HG03565 (cell line): Measurements from ENCODE around the gene FAM25C.
"Not testable (repeated sequence)": the region's sequence is repeated elsewhere in the genome, so short reads cannot be mapped to it uniquely, and the experiment has no call there.

ENCODE experiments used
- ATAC-seq: cut with Tn5 transposase; IDR thresholded peaks from one replicate; pipeline ENCODE4 v1.9.1; 2021; ENCODE audit warnings: mild to moderate bottlenecking, moderate library complexity; ENCODE audit not compliant: unreplicated experiment

Gene FAM25C

GRCh38 chr10:47959677-47960076, 39.9 kb downstream of the FAM25C start:
- not testable (repeated sequence) for ATAC-seq

GRCh38 chr10:47957158-47957557, 42.4 kb downstream of the FAM25C start:
- ATAC-seq, result not testable (repeated sequence)

DNA sequence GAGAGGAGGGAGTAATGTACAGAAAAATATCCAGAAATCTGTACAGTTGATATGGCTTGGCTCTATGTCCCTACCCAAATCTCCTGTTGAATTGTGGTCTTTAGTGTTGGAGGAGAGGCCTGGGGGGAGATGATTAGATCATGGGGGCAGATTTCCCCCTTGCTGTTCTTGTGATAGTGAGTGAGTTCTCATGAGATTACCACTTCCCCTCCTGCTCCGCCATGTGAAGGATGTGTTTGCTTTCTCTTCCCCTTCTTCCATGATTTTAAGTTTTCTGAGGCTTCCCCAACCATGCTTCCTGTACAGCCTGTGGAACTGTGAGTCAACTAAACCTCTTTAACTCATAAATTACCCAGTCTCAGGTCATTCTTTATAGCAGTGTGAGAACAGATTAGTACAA, 52.2 kb downstream of the FAM25C start:
- not testable (repeated sequence) for ATAC-seq
